Mononuclear cell (primary cell): ENCODE results near the gene RABL3. TPM values are rescaled to one million over a fixed set of nuclear protein-coding genes. Genes with fewer than 3 reads are reported as not detected.
A peak's percentile ranks its signal among the peaks of the same experiment; 100 is the strongest.
"Not testable (repeated sequence)": the region's sequence is repeated elsewhere in the genome, so short reads cannot be mapped to it uniquely, and the experiment has no call there.

ENCODE experiments used
- H3K27me3 ChIP-seq: 2 replicates; pipeline ENCODE4 v1.6.0; 2011; ENCODE audit warnings: low read length, control low read depth; ENCODE audit not compliant: insufficient read depth
- H3K4me1 ChIP-seq: 2 replicates; pipeline ENCODE4 v1.5.1; 2011; ENCODE audit warnings: mild to moderate bottlenecking, low read length, control low read depth; ENCODE audit not compliant: insufficient read depth
- H3K4me3 ChIP-seq: 2 replicates; pipeline ENCODE4 v1.5.1; 2011; ENCODE audit warnings: mild to moderate bottlenecking, low read length, moderate library complexity
- H3K9me3 ChIP-seq: 2 replicates; pipeline ENCODE4 v1.5.1; 2011; ENCODE audit warnings: low read depth, mild to moderate bottlenecking, control low read depth, low read length
- total RNA-seq: library from RNA; depleted of rRNA; stranded (reverse); fragments of >200 nt; gene quantifications from one replicate; pipeline ENCODE4 v1.2.3, GENCODE V29; 2012

The RABL3 gene
- total RNA-seq, 1 donor: 13.7 TPM

GRCh38 chr3:120763601-120764000 lies 21.3 kb upstream of the RABL3 start:
- Histone ChIP-seq H3K9me3 (no peaks in the 10 kb centered on the region), H3K4me3 (no peak overlapping the region), H3K4me1 (peaks cover 3% of the 10 kb centered on the region), H3K27me3 (no peaks in the 10 kb centered on the region)

GRCh38 chr3:120762615-120763014 lies 20.3 kb upstream of the RABL3 start:
- H3K27me3 ChIP-seq: no peaks in the 10 kb centered on the region
- H3K4me1 ChIP-seq: peaks cover 3% of the 10 kb centered on the region
- H3K4me3 ChIP-seq: no peak overlapping the region
- no peaks in the 10 kb centered on the region for H3K9me3 ChIP-seq

GRCh38 chr3:120758551-120758950 lies 16.2 kb upstream of the RABL3 start:
- not testable (repeated sequence) for H3K4me3 ChIP-seq, H3K27me3 ChIP-seq, H3K4me1 ChIP-seq, H3K9me3 ChIP-seq

GRCh38 chr3:120756061-120756460 lies 13.7 kb upstream of the RABL3 start:
- H3K9me3 ChIP-seq: no peaks in the 10 kb centered on the region
- H3K4me3 ChIP-seq: no peak overlapping the region
- H3K4me1 ChIP-seq: peaks cover 9% of the 10 kb centered on the region
- no peaks in the 10 kb centered on the region for H3K27me3 ChIP-seq

- no peak overlapping the region for H3K4me3 ChIP-seq
- no peaks in the 10 kb centered on the region for H3K27me3 ChIP-seq
- H3K4me1 ChIP-seq: peaks cover 9% of the 10 kb centered on the region
- no peaks in the 10 kb centered on the region for H3K9me3 ChIP-seq
Measured at GRCh38 chr3:120753810-120754209, 11.5 kb upstream of the RABL3 start.

- H3K27me3 ChIP-seq: no peaks in the 10 kb centered on the region
- H3K4me3 ChIP-seq: no peak overlapping the region
- H3K9me3 ChIP-seq: no peaks in the 10 kb centered on the region
- peaks cover 9% of the 10 kb centered on the region for H3K4me1 ChIP-seq
Measured at GRCh38 chr3:120752865-120753264, 10.5 kb upstream of the RABL3 start.

GRCh38 chr3:120752230-120752629 lies 9.9 kb upstream of the RABL3 start:
- Histone ChIP-seq H3K4me3 (no peak overlapping the region), H3K4me1 (peaks cover 9% of the 10 kb centered on the region), H3K27me3 (no peaks in the 10 kb centered on the region), H3K9me3 (no peaks in the 10 kb centered on the region)

- Histone ChIP-seq H3K4me1 (peaks cover 4% of the 10 kb centered on the region), H3K27me3 (no peaks in the 10 kb centered on the region), H3K9me3 (no peaks in the 10 kb centered on the region), H3K4me3 (no peak overlapping the region)
Measured at GRCh38 chr3:120749843-120750242, 7.5 kb upstream of the RABL3 start.

- Histone ChIP-seq H3K4me3 (no peak overlapping the region), H3K9me3 (no peaks in the 10 kb centered on the region), H3K4me1 (peaks cover 23% of the 10 kb centered on the region), H3K27me3 (no peaks in the 10 kb centered on the region)
Measured at GRCh38 chr3:120745466-120745865, 3.1 kb upstream of the RABL3 start.

GRCh38 chr3:120743556-120744195 lies 1.4 kb upstream of the RABL3 start:
- no peaks in the 10 kb centered on the region for H3K9me3 ChIP-seq
- H3K27me3 ChIP-seq: no peaks in the 10 kb centered on the region
- peaks cover 23% of the 10 kb centered on the region for H3K4me1 ChIP-seq
- peak overlapping the region; percentile 84 for H3K4me3 ChIP-seq

GRCh38 chr3:120742849-120743365 lies 591 bp upstream of the RABL3 start:
- peak overlapping the region; percentile 84 for H3K4me3 ChIP-seq
- no peaks in the 10 kb centered on the region for H3K9me3 ChIP-seq
- H3K4me1 ChIP-seq: peaks cover 23% of the 10 kb centered on the region
- no peaks in the 10 kb centered on the region for H3K27me3 ChIP-seq

- H3K9me3 ChIP-seq: no peaks in the 10 kb centered on the region
- H3K4me3 ChIP-seq: peak overlapping the region; percentile 84
- no peaks in the 10 kb centered on the region for H3K27me3 ChIP-seq
- H3K4me1 ChIP-seq: peaks cover 23% of the 10 kb centered on the region
Measured at GRCh38 chr3:120741837-120742197, 499 bp downstream of the RABL3 start.

GRCh38 chr3:120741320-120741719 lies 996 bp downstream of the RABL3 start:
- Histone ChIP-seq H3K4me3 (no peak overlapping the region), H3K9me3 (no peaks in the 10 kb centered on the region), H3K27me3 (no peaks in the 10 kb centered on the region), H3K4me1 (peaks cover 23% of the 10 kb centered on the region)

- H3K4me3 ChIP-seq, H3K4me1 ChIP-seq, H3K9me3 ChIP-seq, H3K27me3 ChIP-seq: not testable (repeated sequence)
Measured at GRCh38 chr3:120738006-120738405, 4.3 kb downstream of the RABL3 start.

GRCh38 chr3:120730576-120731542 lies 11.5 kb downstream of the RABL3 start:
- Histone ChIP-seq H3K9me3 (no peaks in the 10 kb centered on the region), H3K27me3 (no peaks in the 10 kb centered on the region), H3K4me3 (no peak overlapping the region), H3K4me1 (no peaks in the 10 kb centered on the region)
